ENCODE results near the gene HNRNPAB.
A peak's percentile ranks its signal among the peaks of the same experiment; 100 is the strongest.

The HNRNPAB gene

GRCh38 chr5:178202541-178202940, 1.8 kb upstream of the HNRNPAB start:
- no peak for TF ChIP-seq CSRNP3 (CRISPR knock-in tag; IDR thresholded peaks at IDR 0.05)
- TF ChIP-seq, protein P1, sequence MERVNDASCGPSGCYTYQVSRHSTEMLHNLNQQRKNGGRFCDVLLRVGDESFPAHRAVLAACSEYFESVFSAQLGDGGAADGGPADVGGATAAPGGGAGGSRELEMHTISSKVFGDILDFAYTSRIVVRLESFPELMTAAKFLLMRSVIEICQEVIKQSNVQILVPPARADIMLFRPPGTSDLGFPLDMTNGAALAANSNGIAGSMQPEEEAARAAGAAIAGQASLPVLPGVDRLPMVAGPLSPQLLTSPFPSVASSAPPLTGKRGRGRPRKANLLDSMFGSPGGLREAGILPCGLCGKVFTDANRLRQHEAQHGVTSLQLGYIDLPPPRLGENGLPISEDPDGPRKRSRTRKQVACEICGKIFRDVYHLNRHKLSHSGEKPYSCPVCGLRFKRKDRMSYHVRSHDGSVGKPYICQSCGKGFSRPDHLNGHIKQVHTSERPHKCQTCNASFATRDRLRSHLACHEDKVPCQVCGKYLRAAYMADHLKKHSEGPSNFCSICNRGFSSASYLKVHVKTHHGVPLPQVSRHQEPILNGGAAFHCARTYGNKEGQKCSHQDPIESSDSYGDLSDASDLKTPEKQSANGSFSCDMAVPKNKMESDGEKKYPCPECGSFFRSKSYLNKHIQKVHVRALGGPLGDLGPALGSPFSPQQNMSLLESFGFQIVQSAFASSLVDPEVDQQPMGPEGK (CRISPR knock-in tag; IDR thresholded peaks at IDR 0.05; ENCODE audit: borderline replicate concordance) = no peak
- no peak for TF ChIP-seq TCF4 (CRISPR knock-in tag; IDR thresholded peaks at IDR 0.05; ENCODE audit: borderline replicate concordance)
- no peak for TF ChIP-seq GLIS3 (CRISPR knock-in tag; IDR thresholded peaks at IDR 0.05)
- no peak for TF ChIP-seq SNAI2 (CRISPR knock-in tag; IDR thresholded peaks at IDR 0.05)
- no peak for TF ChIP-seq RARB (CRISPR knock-in tag; IDR thresholded peaks at IDR 0.05)
- TF ChIP-seq CSDC2 (CRISPR knock-in tag; IDR thresholded peaks at IDR 0.05) = no peak
- ATAC-seq = no peak

DNA sequence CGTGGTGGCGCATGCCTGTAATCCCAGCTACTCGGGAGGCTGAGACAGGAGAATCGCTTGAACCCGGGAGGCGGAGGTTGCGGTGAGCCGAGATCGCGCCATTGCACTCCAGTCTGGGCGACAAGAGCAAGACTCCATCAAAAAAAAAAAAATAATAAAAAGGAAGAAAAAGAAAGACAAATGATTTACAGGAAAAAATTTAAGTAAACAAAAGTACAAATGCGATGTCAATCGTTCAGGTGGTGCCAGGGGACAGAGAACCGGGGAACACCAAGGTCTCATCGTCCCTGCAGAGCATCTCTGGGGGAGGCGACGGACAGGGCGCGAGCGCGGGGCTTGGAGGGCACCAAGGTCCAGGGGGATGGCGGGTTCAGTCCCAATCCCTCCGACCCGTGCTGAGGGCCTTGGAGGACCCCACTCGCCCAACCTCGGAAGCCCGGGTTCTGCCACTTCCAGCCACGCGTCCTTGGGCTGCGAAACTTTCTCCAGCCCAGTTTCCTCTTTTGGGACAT, 607 bp upstream of the HNRNPAB start:
- TF ChIP-seq ZNF565 (CRISPR knock-in tag; conservative IDR thresholded peaks at IDR 0.05; ENCODE audit: low read depth) (no peak), PPARA (CRISPR knock-in tag; IDR thresholded peaks at IDR 0.05; ENCODE audit: borderline replicate concordance) (no peak)
- ATAC-seq = peak; percentile 16

- peak; percentile 65 for ATAC-seq
- TF ChIP-seq CSRNP3 (CRISPR knock-in tag; IDR thresholded peaks at IDR 0.05) (no peak), TOX (CRISPR knock-in tag; IDR thresholded peaks at IDR 0.05; ENCODE audit: borderline replicate concordance) (no peak), TSHZ2 (CRISPR knock-in tag; IDR thresholded peaks at IDR 0.05) (no peak), GLIS3 (CRISPR knock-in tag; IDR thresholded peaks at IDR 0.05) (no peak), ISL1 (CRISPR knock-in tag; IDR thresholded peaks at IDR 0.05) (no peak), SNAI2 (CRISPR knock-in tag; IDR thresholded peaks at IDR 0.05) (no peak), ZFP3 (CRISPR knock-in tag; IDR thresholded peaks at IDR 0.05) (no peak), CREB5 (CRISPR knock-in tag; IDR thresholded peaks at IDR 0.05; ENCODE audit: low read depth) (no peak), BACH2 (CRISPR knock-in tag; IDR thresholded peaks at IDR 0.05; ENCODE audit: borderline replicate concordance) (no peak), PPARA (CRISPR knock-in tag; IDR thresholded peaks at IDR 0.05; ENCODE audit: borderline replicate concordance) (no peak), ZFP30 (CRISPR knock-in tag; IDR thresholded peaks at IDR 0.05) (no peak), ZC3H10 (CRISPR knock-in tag; IDR thresholded peaks at IDR 0.05) (no peak), ZNF70 (CRISPR knock-in tag; IDR thresholded peaks at IDR 0.05) (no peak), ZNF565 (CRISPR knock-in tag; conservative IDR thresholded peaks at IDR 0.05; ENCODE audit: low read depth) (no peak)
- TF ChIP-seq, protein P1 (CRISPR knock-in tag; IDR thresholded peaks at IDR 0.05; ENCODE audit: borderline replicate concordance) = no peak
Observed at GRCh38 chr5:178204935-178205748, 809 bp downstream of the HNRNPAB start.
